Measurements from ENCODE around the gene ALG5.

Gene ALG5

DNA sequence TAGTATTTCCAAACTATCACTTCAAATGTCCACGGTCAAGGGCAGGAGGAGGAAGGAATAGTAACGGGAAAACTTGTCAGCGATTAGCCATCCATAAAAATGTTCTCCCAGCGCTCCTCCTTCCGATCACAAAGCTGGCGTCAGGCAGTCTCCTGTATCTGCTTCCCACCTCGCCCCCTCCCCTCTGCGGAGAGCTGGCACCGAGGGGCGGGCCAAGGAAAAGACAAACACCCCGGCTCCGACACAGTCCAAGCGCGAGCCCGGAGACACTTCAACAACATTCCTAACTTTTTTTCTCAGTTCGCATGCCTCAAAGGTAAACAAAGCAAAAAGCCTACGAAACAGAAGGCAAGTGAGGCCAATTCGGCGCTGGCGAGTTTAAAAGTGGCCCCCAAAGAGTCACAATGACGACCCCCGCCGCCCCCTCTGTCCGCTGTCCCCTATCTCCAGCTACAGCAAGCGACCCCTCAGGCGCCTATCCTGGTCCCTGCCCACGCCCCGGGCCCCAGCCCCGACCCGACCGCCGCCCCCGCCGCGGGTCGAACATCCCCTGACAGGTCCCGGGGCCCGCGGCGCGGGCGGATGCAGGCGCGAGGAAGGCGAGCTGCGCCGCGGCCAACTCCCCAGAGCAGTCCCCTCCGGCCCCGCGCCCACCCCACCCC lies 79.8 kb downstream of the ALG5 start:
- no peak for TF ChIP-seq JUND (IDR thresholded peaks at IDR 0.05; ENCODE audit: low read depth)
- DNase-seq (ENCODE audit: low read depth in 1 of 2, low spot score in 1 of 2), result peak in 1 of 2 experiments; percentile 5
- in situ Hi-C loops (cut with HindIII; ENCODE audit: low pct_unique_long_range_greater_than_20kb, low sequenced_read_pairs), result no loop called here

DNA sequence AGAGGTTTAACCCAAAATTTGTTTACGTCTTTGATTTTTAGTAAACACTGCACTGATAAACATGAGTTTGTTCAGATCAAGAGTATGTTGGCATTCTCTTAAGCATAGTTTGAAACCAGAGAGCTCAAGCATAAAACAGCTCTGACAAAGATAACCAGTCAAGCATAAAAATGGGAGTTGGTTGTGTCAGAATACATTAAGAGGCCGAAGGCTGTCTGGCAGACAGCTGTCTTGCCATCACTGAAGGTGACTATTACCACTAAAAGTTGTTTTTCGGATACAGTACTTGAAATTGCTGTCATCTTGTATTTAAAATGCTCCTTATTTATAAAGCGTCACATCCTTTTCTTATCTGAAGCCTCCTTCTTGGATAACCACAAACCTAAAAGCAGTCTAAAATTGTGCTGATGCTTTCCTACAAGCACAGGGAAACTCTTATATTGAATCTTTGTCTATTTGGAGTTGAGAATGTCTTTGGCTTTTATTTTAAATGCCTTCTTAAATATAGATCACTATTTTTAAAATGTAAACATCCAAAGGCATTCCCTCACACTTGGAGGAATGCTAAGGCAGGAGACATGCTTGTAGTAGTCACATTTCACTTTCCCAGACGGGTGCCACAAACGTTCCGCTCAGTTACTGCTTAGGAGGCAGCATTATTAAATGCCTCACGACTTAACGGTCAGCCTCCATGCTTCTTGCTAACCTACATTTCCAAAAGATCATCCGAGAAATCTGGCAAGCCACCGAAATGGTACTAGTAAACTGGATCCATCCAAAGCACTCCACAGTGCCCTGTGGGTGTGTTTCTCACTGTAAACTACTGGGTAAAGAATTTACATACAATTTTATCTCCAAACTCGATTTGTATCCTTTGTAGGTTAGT lies 80.7 kb downstream of the ALG5 start:
- in situ Hi-C loops (cut with HindIII; ENCODE audit: low pct_unique_long_range_greater_than_20kb, low sequenced_read_pairs), result no loop called here
- TF ChIP-seq JUND (IDR thresholded peaks at IDR 0.05; ENCODE audit: low read depth), result no peak
- peak in 1 of 2 experiments; percentile 7 for DNase-seq (ENCODE audit: low read depth in 1 of 2, low spot score in 1 of 2)

DNA sequence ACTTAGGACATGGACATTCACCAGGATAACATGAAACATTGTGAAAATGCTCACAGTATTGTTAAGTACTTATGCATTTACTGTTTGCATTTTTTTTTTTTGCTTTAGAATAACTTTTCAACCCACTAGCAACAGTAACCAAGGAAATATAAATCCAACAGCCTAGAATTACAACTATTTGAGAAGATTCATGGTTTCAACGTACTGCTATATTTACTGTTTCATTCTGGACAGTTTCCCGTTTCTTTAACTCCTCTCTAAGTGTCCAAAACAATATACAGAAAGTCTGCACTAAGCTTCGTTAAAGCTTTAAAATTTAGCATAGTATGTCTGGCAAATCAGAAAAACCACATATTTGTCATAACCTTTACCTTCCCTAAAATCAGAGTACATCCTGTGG lies 81.8 kb downstream of the ALG5 start:
- no peak for DNase-seq (ENCODE audit: low read depth in 1 of 2, low spot score in 1 of 2)
- TF ChIP-seq JUND (IDR thresholded peaks at IDR 0.05; ENCODE audit: low read depth), result no peak
- in situ Hi-C loops (cut with HindIII; ENCODE audit: low pct_unique_long_range_greater_than_20kb, low sequenced_read_pairs), result no loop called here

DNA sequence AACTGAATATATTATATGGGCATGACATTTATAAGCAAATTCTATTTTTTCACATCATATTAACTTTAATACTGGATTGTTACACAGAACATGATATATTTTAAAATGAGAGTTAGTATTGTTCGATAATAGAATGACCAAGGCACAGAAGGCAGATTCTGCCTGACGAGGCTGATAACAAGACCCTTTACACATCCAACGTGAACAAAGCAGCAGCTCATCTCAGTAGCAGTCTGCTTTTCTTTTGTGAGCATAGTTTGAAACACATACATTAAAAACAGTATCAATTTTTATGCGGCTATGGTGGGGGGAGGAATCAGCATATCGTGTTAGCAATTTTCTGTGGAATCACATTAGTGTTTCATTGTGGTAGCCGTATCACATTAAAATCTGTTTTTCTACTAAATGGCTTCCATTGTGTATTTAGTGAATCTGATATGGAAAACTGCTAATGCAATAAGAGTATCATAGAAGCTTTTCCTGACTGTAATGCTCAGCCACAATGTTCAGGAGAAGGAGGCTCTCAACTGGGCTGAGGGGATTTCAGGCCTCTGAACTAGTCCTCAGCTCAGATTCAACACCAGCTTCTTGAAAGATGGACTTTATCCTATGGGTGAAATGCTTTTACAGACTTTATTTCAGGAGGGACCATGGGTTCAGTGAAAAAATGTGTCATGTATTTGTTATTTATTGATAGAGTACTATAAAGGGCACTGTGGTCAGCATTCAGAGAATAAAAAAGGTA lies 83.1 kb downstream of the ALG5 start:
- in situ Hi-C loops (cut with HindIII; ENCODE audit: low pct_unique_long_range_greater_than_20kb, low sequenced_read_pairs), result no loop called here
- no peak for TF ChIP-seq JUND (IDR thresholded peaks at IDR 0.05; ENCODE audit: low read depth)
- DNase-seq (ENCODE audit: low read depth in 1 of 2, low spot score in 1 of 2), result no peak

DNA sequence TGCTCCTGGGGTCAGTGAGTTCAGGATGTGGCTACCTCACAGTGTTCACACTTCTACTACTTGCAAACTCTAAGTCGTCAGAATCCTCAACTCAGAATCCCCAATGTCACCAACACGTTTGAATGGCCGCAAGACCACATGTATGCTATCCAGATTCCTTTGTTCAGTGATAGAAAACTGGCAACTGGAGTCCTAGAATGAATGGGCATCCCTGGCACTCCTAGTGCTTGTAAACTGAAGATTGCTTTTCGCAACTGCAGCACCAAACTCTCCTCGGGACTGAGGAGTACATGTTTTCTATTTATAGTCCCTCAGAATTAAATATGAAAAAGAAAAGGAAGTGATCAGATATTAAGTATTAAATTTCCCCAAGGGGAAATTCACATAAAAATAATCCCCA lies 84.0 kb downstream of the ALG5 start:
- TF ChIP-seq JUND (IDR thresholded peaks at IDR 0.05; ENCODE audit: low read depth), result no peak
- no peak for DNase-seq (ENCODE audit: low read depth in 1 of 2, low spot score in 1 of 2)
- in situ Hi-C loops (cut with HindIII; ENCODE audit: low pct_unique_long_range_greater_than_20kb, low sequenced_read_pairs), result no loop called here

DNA sequence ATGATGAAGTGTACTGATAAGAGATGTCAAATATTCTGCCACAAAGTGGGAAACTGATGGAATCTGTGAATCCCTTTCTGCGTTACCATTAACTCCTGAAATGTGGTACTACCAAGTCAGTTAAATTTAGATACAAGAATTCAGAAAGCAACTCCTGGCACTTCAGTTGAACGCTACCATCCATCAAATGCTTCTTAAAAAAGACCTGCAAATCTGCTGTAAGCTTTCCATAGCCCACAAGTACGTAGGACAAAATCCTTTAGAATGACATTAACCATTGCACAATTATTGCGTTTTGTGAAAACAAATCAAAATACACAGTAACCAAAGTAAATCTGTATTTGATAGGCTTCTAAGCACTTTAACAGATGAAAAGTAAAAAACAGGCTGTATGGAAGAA lies 84.5 kb downstream of the ALG5 start:
- in situ Hi-C loops (cut with HindIII; ENCODE audit: low pct_unique_long_range_greater_than_20kb, low sequenced_read_pairs), result no loop called here
- no peak for TF ChIP-seq JUND (IDR thresholded peaks at IDR 0.05; ENCODE audit: low read depth)
- no peak for DNase-seq (ENCODE audit: low read depth in 1 of 2, low spot score in 1 of 2)

DNA sequence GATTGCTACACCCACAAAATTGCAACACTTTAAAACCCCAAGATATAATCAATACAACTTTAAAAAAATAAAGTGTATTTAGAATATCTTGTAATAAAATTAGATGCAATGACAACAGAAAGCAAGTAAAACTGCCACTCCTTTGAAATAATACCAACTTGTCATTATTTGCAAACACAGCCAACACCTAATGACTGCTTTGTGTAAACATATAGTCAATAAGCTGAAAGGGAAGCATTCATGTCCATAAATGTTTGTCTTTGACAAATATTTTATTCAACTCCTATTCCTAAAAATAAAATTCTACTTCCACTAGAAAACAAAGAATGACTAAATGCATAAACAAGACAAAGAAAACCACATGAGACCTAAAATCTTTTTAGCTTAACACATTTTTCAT lies 85.7 kb downstream of the ALG5 start:
- in situ Hi-C loops (cut with HindIII; ENCODE audit: low pct_unique_long_range_greater_than_20kb, low sequenced_read_pairs), result no loop called here
- no peak for TF ChIP-seq JUND (IDR thresholded peaks at IDR 0.05; ENCODE audit: low read depth)
- DNase-seq (ENCODE audit: low read depth in 1 of 2, low spot score in 1 of 2), result no peak

DNA sequence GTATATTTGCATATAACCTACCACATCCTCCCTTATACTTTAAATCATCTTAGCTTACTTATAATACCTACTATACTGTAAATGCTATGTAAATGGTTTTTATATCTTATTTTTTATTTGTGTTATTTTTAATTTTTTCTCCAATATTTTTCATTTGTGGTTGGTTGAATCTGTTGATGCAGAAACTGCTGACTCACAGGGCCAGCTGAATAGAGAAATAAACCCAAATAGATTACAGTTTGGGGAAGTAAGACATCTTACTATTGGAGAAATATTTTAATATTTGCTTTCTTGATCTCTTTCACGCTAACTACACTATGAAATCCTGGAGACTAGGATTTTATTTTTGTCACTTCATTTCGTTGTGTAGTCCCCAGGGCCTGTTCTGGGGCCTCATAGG lies 86.2 kb downstream of the ALG5 start:
- DNase-seq (ENCODE audit: low read depth in 1 of 2, low spot score in 1 of 2), result no peak
- in situ Hi-C loops (cut with HindIII; ENCODE audit: low pct_unique_long_range_greater_than_20kb, low sequenced_read_pairs), result no loop called here
- TF ChIP-seq JUND (IDR thresholded peaks at IDR 0.05; ENCODE audit: low read depth), result no peak

DNA sequence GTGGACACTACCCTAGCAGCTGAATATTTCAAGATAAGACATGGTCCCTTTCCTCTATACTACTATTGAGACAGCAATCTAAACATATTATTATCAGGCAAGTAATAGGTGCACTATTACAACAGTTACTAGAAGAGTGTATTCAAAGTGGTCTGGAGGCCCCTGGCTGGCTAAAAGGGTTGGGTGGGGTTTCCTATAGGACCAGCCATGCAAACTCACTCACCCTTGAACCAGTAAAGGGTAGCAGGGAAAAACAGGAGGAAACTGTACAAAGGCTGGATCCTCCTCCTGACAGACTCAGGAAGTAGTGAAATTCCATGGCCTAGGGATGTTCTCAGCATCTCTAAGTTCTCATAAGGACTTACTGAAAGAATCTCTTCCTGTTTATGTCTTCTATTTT lies 86.8 kb downstream of the ALG5 start:
- no peak for DNase-seq (ENCODE audit: low read depth in 1 of 2, low spot score in 1 of 2)
- in situ Hi-C loops (cut with HindIII; ENCODE audit: low pct_unique_long_range_greater_than_20kb, low sequenced_read_pairs), result no loop called here

DNA sequence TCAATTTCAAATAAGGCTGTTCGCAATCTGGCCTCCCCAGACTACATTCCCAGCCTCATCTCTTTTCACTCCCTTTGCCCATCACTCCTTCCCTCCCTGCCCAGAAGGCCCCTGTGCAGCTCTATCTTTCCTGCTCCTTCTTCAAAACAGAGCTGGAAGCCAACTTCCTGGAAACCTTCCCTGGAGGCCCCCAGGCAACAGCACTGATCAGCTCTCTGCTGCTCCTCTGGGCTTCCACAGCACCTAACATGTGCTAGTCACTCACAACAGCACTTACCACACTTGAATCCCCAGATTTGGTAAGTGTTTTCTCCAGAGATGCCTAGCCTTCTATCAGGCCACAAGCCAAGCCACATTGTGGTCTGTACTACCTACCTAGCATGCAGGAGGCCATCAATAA lies 88.6 kb downstream of the ALG5 start:
- no peak for TF ChIP-seq JUND (IDR thresholded peaks at IDR 0.05; ENCODE audit: low read depth)
- DNase-seq (ENCODE audit: low read depth in 1 of 2, low spot score in 1 of 2), result no peak
- in situ Hi-C loops (cut with HindIII; ENCODE audit: low pct_unique_long_range_greater_than_20kb, low sequenced_read_pairs), result no loop called here

More for the DNA sequence above, 86.8 kb downstream of the ALG5 start:
- TF ChIP-seq JUND (IDR thresholded peaks at IDR 0.05; ENCODE audit: low read depth), result no peak

DNA sequence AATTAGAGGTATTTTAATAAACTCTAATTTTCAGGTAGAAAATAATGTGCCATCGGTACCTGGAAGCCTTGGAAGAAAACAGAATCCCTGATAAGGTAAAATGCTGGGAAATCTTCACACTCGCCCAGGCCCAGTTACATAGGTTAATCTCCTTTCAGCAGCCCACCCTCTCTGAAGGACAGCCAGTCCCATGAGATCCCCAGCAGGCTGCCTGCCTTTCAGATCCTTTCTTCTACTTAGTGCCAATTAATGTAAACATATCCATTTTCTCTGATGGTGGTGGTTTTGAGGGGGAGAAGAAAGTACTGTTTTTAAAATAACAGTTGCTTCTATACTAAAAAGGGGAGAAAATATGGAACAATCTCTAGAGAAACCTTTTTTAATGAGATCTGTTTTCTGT lies 91.3 kb downstream of the ALG5 start:
- in situ Hi-C loops (cut with HindIII; ENCODE audit: low pct_unique_long_range_greater_than_20kb, low sequenced_read_pairs), result no loop called here
- no peak for DNase-seq (ENCODE audit: low read depth in 1 of 2, low spot score in 1 of 2)
- no peak for TF ChIP-seq JUND (IDR thresholded peaks at IDR 0.05; ENCODE audit: low read depth)

DNA sequence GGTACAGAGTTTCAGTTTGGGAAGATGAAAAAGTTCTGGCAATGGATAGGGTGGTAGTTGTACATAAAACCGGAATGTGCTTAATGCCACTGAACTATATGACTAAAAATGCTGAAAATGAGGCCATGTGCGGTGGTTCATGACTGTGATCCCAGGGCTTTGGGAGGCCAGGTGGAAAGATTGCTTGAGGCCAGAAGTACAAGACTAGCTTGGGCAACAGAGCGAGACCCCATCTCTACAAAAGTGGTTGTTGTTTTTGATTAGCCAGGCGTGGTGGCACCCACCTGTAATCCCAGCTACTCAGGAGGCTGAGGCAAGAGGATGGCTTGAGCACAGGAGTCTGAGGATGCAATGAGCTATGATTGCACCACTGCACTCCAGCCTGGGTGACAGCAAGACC lies 91.9 kb downstream of the ALG5 start:
- DNase-seq (ENCODE audit: low read depth in 1 of 2, low spot score in 1 of 2), result no peak
- in situ Hi-C loops (cut with HindIII; ENCODE audit: low pct_unique_long_range_greater_than_20kb, low sequenced_read_pairs), result no loop called here
- TF ChIP-seq JUND (IDR thresholded peaks at IDR 0.05; ENCODE audit: low read depth), result no peak

DNA sequence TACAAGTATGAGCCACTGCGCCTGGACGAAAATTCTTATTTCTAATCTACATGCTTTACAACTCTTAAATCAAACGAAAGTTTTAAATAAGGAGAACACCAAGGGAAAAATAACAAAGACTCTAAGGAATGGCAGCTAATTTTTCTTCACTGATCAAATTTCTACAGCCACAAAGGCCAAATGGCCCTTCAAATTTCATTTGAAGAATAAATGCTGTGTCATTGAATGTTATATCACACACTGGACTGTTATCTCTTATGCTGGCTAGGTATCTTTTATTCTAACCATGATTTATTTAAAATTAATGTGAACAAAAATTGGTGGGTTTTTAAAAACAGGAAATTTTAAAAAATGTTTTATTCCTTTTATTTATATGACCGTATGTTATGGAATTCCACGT lies 93.2 kb downstream of the ALG5 start:
- DNase-seq (ENCODE audit: low read depth in 1 of 2, low spot score in 1 of 2), result no peak
- in situ Hi-C loops (cut with HindIII; ENCODE audit: low pct_unique_long_range_greater_than_20kb, low sequenced_read_pairs), result no loop called here

More for the DNA sequence above, 93.2 kb downstream of the ALG5 start:
- no peak for TF ChIP-seq JUND (IDR thresholded peaks at IDR 0.05; ENCODE audit: low read depth)

Measured in T47D (cell line).